ENCODE measurements around the gene LPP.

DNA sequence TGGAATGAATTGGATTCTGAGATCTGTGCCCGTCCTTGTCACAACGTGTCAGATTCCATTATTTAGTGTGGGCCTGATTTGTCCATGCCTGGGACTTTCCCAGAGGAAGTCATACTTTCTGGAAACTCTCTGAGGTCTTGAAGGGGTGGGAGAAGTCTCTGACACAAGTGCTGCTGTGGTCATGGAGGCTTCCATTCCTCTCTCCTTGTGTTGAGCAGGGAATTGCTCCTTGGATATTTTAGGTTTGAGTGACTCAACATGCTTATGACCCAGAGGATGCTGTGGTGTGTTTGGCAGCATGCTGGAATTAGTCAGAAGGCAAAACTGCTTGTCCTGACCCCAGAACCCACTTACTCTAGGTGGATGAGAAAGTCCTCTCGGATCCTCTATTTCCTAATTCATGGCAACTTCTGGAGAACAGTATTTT, 132.1 kb downstream of the LPP start:
- TF ChIP-seq EZH2 (IDR thresholded peaks at IDR 0.05; ENCODE audit: borderline replicate concordance, low read length): no peak
- TF ChIP-seq, protein P1, sequence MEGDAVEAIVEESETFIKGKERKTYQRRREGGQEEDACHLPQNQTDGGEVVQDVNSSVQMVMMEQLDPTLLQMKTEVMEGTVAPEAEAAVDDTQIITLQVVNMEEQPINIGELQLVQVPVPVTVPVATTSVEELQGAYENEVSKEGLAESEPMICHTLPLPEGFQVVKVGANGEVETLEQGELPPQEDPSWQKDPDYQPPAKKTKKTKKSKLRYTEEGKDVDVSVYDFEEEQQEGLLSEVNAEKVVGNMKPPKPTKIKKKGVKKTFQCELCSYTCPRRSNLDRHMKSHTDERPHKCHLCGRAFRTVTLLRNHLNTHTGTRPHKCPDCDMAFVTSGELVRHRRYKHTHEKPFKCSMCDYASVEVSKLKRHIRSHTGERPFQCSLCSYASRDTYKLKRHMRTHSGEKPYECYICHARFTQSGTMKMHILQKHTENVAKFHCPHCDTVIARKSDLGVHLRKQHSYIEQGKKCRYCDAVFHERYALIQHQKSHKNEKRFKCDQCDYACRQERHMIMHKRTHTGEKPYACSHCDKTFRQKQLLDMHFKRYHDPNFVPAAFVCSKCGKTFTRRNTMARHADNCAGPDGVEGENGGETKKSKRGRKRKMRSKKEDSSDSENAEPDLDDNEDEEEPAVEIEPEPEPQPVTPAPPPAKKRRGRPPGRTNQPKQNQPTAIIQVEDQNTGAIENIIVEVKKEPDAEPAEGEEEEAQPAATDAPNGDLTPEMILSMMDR (IDR thresholded peaks at IDR 0.05; ENCODE audit: low read length): no peak
